OCI-LY7 (cell line): ENCODE results near the gene SMARCAD1. TPM values are rescaled to one million over a fixed set of nuclear protein-coding genes. Genes with fewer than 3 reads are reported as not detected.

Experiments
- BruUV-seq: library from RNA; stranded (reverse); fragments of 400-500 nt; replicated peaks from 2 replicates; lab custom pipeline; 2021; lab: Mats Ljungman, UMichigan
- CTCF ChIA-PET: fragments of 300-600 bp; sonication (Branson Sonifier 250); formaldehyde crosslinking; loops from one replicate; lab custom pipeline; 2022; ENCODE audit warnings: antibody characterized with exemption; ENCODE audit not compliant: unreplicated experiment; lab: Charles Lee
- POLR2A ChIA-PET: fragments of 300-600 bp; sonication (Branson Sonifier 250); formaldehyde crosslinking; loops from one replicate; lab custom pipeline; 2022; ENCODE audit warnings: antibody characterized with exemption; lab: Charles Lee
- DNase-seq: peaks from one replicate; pipeline ENCODE4 v3.0.0-alpha.2; 2015; ENCODE audit warnings: low spot score
- H2AFZ ChIP-seq: fragments of 200-600 bp; sonication (generic), shearing (Covaris generic); 2 replicates; pipeline ENCODE4 v1.6.1; 2014; ENCODE audit warnings: mild to moderate bottlenecking, antibody characterized with exemption, low read length, moderate library complexity
- H3K27ac ChIP-seq: fragments of 200-600 bp; sonication (generic); 2 replicates; pipeline ENCODE4 v1.5.1; 2014; ENCODE audit warnings: mixed run types, low read depth, mild to moderate bottlenecking, moderate library complexity, low read length, inconsistent platforms; ENCODE audit not compliant: poor library complexity, severe bottlenecking
- H3K36me3 ChIP-seq: fragments of 200-600 bp; sonication (generic); 2 replicates; pipeline ENCODE4 v1.6.1; 2014; ENCODE audit warnings: mild to moderate bottlenecking, antibody characterized with exemption, low read length, moderate library complexity, mixed read lengths; ENCODE audit not compliant: insufficient read depth
- H3K4me1 ChIP-seq: fragments of 200-600 bp; sonication (generic); 2 replicates; pipeline ENCODE4 v1.5.1; 2014; ENCODE audit warnings: mild to moderate bottlenecking, low read length; ENCODE audit not compliant: insufficient read depth, poor library complexity, severe bottlenecking
- H3K4me2 ChIP-seq: fragments of 200-600 bp; sonication (generic); 2 replicates; pipeline ENCODE4 v1.6.1; 2014; ENCODE audit warnings: mild to moderate bottlenecking, low read length
- H3K4me3 ChIP-seq: fragments of 200-600 bp; sonication (generic); 2 replicates; pipeline ENCODE4 v1.5.1; 2014; ENCODE audit warnings: mild to moderate bottlenecking, low read depth, low read length; ENCODE audit not compliant: poor library complexity, severe bottlenecking
- H3K79me2 ChIP-seq: fragments of 200-600 bp; sonication (generic); 2 replicates; pipeline ENCODE4 v1.6.1; 2016; ENCODE audit warnings: low read depth, mild to moderate bottlenecking, low read length, moderate library complexity, mixed read lengths; ENCODE audit not compliant: insufficient read depth
- H3K9me2 ChIP-seq: fragments of 200-600 bp; sonication (generic); 2 replicates; pipeline ENCODE4 v1.6.1; 2016; ENCODE audit warnings: mild to moderate bottlenecking, low read length, mixed read lengths; ENCODE audit not compliant: insufficient read depth
- H3K9me3 ChIP-seq: fragments of 200-600 bp; sonication (generic); 2 replicates; pipeline ENCODE4 v1.6.1; 2014; ENCODE audit warnings: mild to moderate bottlenecking, mixed run types, low read length, mixed read lengths
- H4K20me1 ChIP-seq: fragments of 200-600 bp; sonication (generic); 2 replicates; pipeline ENCODE4 v1.6.1; 2014; ENCODE audit warnings: mild to moderate bottlenecking, antibody characterized with exemption, low read length, moderate library complexity, mixed read lengths; ENCODE audit not compliant: insufficient read depth
- CTCF ChIP-seq: fragments of 200-600 bp; sonication (generic); conservative IDR thresholded peaks from 2 replicates; pipeline ENCODE4 v1.5.1; 2014; ENCODE audit warnings: mild to moderate bottlenecking, antibody characterized with exemption, low read length, moderate library complexity, mixed read lengths
- EZH2phosphoT487 ChIP-seq: fragments of 200-600 bp; sonication (generic); IDR thresholded peaks from 2 replicates; pipeline ENCODE4 v1.6.1; 2018; ENCODE audit warnings: low read depth, borderline replicate concordance, mild to moderate bottlenecking, mixed run types, antibody characterized with exemption, low read length, moderate library complexity, mixed read lengths
- intact Hi-C: fragments of 100-400 bp; cut with micrococcal nuclease; formaldehyde crosslinking; loops from one replicate; pipeline ENCODE4 v1.10.0; 2022; ENCODE audit not compliant: unreplicated experiment
- total RNA-seq, 2 experiments: library from RNA; depleted of rRNA in 1 of 2; stranded (reverse); fragments of >200 nt in 1 of 2; shearing (Covaris generic) in 1 of 2; gene quantifications; 2 replicates each; pipeline ENCODE4 v1.2.3, GENCODE V29; 2014 to 2022

SMARCAD1 gene
- total RNA-seq, 2 experiments from 2014 or later: 29.9 to 47.5 TPM

DNA sequence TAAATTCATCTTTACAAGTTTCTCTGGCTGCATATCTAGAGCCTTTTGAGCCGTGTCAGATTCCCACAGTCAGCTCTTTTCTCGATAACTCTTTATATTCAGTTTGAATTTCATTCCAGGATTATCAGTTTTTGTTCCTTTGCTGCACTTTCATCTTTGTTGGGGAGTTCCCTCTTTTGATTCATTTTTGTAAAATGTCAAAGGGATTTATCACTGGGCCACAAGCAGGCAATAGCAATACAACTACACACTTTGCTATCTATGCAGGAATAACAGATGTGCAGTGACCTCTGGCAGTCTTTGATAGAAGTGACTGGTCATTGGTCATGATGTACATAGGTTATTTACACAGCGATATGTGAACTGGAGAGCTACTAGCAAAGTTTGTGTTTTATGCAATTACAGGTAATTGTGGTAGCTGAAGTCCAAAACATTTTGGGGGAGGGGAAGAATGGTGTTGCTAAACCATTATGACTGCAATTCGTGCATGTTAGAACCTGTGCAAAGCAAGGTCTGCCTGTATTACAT lies 91.1 kb downstream of the SMARCAD1 start:
- CTCF ChIA-PET: no interaction called here
- no peak for DNase-seq
- no peaks in the 10 kb centered on the region for H3K4me1 ChIP-seq
- H3K27ac ChIP-seq: no peak overlapping the region
- intact Hi-C loops: no loop called here
- H2AFZ ChIP-seq: no peak overlapping the region
- H3K36me3 ChIP-seq: no peaks in the 10 kb centered on the region
- H4K20me1 ChIP-seq: no peaks in the 10 kb centered on the region
- no peaks in the 10 kb centered on the region for H3K9me3 ChIP-seq
- no peak overlapping the region for H3K4me3 ChIP-seq
- POLR2A ChIA-PET: no interaction called here
- BruUV-seq: no TSS peak
- H3K9me2 ChIP-seq: no peaks in the 10 kb centered on the region
- no peak overlapping the region for H3K4me2 ChIP-seq
- TF ChIP-seq CTCF (no peak), EZH2phosphoT487 (no peak)
- H3K79me2 ChIP-seq: no peaks in the 10 kb centered on the region

DNA sequence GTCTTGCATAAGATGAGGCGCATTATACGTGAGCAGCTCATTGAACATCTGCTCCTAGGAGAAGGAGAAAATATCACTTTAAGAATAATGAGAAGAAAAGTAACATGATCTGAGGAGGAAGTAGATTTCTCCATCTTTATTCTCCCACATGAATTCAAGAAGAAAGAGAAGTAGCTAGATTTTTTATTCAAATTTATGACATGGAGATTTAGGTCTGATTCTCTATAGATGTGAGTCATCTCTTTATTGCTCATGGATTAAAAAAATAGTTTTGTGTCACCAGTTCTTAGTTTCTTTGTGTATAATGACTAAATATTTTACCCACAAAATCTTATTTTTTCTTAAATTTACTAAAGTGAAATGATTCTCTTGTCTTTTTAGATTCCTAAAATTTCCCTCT lies 94.5 kb downstream of the SMARCAD1 start:
- no peaks in the 10 kb centered on the region for H3K9me3 ChIP-seq
- H3K36me3 ChIP-seq: no peaks in the 10 kb centered on the region
- no peak for DNase-seq
- no peaks in the 10 kb centered on the region for H3K79me2 ChIP-seq
- no peak for TF ChIP-seq CTCF
- no peak for TF ChIP-seq EZH2phosphoT487
- no peaks in the 10 kb centered on the region for H4K20me1 ChIP-seq
- H2AFZ ChIP-seq: no peak overlapping the region
- intact Hi-C loops: loop anchor here (5.0 kb wide), 1 partner anchor 295 kb away; no protein-coding TSS in a partner anchor
- ChIA-PET CTCF (no interaction called here), POLR2A (interaction anchor here (0.9 to 1.2 kb wide), 2 partner anchors 13 to 27 kb away, joined by 3 read pairs; no protein-coding TSS in a partner anchor)
- no peaks in the 10 kb centered on the region for H3K9me2 ChIP-seq
- no peaks in the 10 kb centered on the region for H3K4me1 ChIP-seq
- no peak overlapping the region for H3K4me2 ChIP-seq
- no TSS peak for BruUV-seq
- no peak overlapping the region for H3K27ac ChIP-seq
- H3K4me3 ChIP-seq: no peak overlapping the region

DNA sequence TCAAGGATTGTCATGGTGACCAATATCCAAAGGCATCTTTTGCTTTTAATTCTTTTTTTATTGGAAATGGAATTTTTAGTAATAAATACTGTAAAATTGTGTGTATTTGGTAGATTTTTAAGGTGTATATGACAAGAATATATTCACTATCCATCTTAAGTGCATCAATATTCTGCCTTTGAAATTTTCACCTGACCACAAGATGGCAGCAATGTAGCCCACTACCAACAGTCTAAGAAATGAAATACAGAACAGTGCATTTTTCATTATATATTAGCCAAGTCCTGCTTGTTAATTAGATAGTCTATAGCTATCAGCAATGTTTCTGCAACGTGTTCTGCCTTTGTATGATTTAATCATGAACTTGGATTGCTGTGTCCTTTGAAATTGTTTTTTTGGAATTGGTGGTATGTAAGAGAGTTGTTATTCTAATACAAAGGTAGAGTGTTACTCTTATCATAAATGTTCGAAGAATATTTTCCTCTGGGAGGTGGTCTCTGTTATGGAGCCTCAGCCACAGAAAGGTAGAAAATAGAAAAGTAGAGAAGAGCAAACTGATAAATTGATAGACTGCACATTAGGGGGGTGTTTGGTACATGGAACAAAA lies 96.8 kb downstream of the SMARCAD1 start:
- CTCF ChIA-PET: no interaction called here
- Histone ChIP-seq H3K27ac (no peak overlapping the region), H4K20me1 (no peaks in the 10 kb centered on the region), H3K79me2 (no peaks in the 10 kb centered on the region), H3K4me2 (no peak overlapping the region), H3K36me3 (no peaks in the 10 kb centered on the region), H3K9me3 (no peaks in the 10 kb centered on the region), H2AFZ (no peak overlapping the region), H3K4me1 (no peaks in the 10 kb centered on the region), H3K9me2 (no peaks in the 10 kb centered on the region), H3K4me3 (no peak overlapping the region)
- intact Hi-C loops: loop anchor here (2.0 to 5.0 kb wide), 2 partner anchors 86 to 293 kb away; no protein-coding TSS in a partner anchor
- no TSS peak for BruUV-seq
- DNase-seq: peak; percentile 10
- TF ChIP-seq EZH2phosphoT487: no peak
- TF ChIP-seq CTCF: peak; percentile 87
- POLR2A ChIA-PET: interaction anchor here (0.5 to 0.9 kb wide), 2 partner anchors 44 to 121 kb away, joined by 3 read pairs; no protein-coding TSS in a partner anchor
